Urinary bladder (tissue), 4 donors: Measurements from ENCODE around the gene CYP27B1. TPM values are rescaled to one million over a fixed set of nuclear protein-coding genes. Genes with fewer than 3 reads are reported as not detected.

Experiments used
- DNase-seq: peaks from one replicate; pipeline ENCODE4 v3.0.0-alpha.2; 2015; ENCODE audit errors: extremely low spot score
- H3K27ac ChIP-seq: one replicate; pipeline ENCODE4 v1.5.1; 2013; ENCODE audit warnings: low read depth, mild to moderate bottlenecking, moderate library complexity
- H3K36me3 ChIP-seq: one replicate; pipeline ENCODE4 v1.6.1; 2013; ENCODE audit warnings: mild to moderate bottlenecking, moderate library complexity; ENCODE audit not compliant: insufficient read depth
- H3K4me1 ChIP-seq: one replicate; pipeline ENCODE4 v1.6.1; 2013; ENCODE audit warnings: mild to moderate bottlenecking, moderate library complexity; ENCODE audit not compliant: insufficient read depth
- H3K4me3 ChIP-seq: one replicate; pipeline ENCODE4 v1.5.1; 2013; ENCODE audit warnings: low read depth, low read length
- WGBS: extraction: QIAGEN DNeasy Blood & Tissue Kit; methylation state at CpG from one replicate; pipeline ENCODE4 v1.1.7; 2013; 5-methylcytosine and 5-hydroxymethylcytosine counted together
- polyA plus RNA-seq: library from polyadenylated mRNA; stranded (reverse); fragments of 200-250 nt; gene quantifications from one replicate; pipeline ENCODE4 v1.2.3, GENCODE V29; 2013
- total RNA-seq: library from RNA; depleted of rRNA; stranded (reverse); fragments of >200 nt; gene quantifications from one replicate; pipeline ENCODE4 v1.2.3, GENCODE V29; 2014
- donor health status: healthy with polysubstance abuse.
- donor health status: healthy.

Gene CYP27B1
- total and polyA plus RNA-seq, 2 donors: 0.16 to 0.57 TPM

- H3K4me3 ChIP-seq: peak overlapping the region; percentile 42
- H3K36me3 ChIP-seq: no peaks in the 10 kb centered on the region
- 42% methylated on average over 8 of the region's 8 CpGs for WGBS
- H3K27ac ChIP-seq: peak overlapping the region; percentile 92
- no peak for DNase-seq
- H3K4me1 ChIP-seq: no peaks in the 10 kb centered on the region
These were observed 21.4 kb downstream of the CYP27B1 start for GRCh38 chr12:57745485-57745881.

GRCh38 chr12:57744777-57745484 is 21.9 kb downstream of the CYP27B1 start, which contains the start of gene TSPAN31:
Gene TSPAN31, plus strand, starts transcription at chr12:57745039. Its CDS starts 116 bp downstream, at chr12:57745155.
- DNase-seq: peak; percentile 97
- peak within 1 kb of the TSS; percentile 42 for H3K4me3 ChIP-seq
- no peaks in the 10 kb centered on the region for H3K36me3 ChIP-seq
- H3K4me1 ChIP-seq: no peaks in the 10 kb centered on the region
- under 1% methylated on average over 29 of the region's 29 CpGs for WGBS
- H3K27ac ChIP-seq: peak within 1 kb of the TSS; percentile 92

GRCh38 chr12:57744194-57744776 is 22.6 kb downstream of the CYP27B1 start:
- 13% methylated on average over 21 of the region's 21 CpGs for WGBS
- H3K4me1 ChIP-seq: no peaks in the 10 kb centered on the region
- H3K27ac ChIP-seq: peak overlapping the region; percentile 77
- H3K36me3 ChIP-seq: no peaks in the 10 kb centered on the region
- no peak for DNase-seq
- H3K4me3 ChIP-seq: peak overlapping the region; percentile 42

- Histone ChIP-seq H3K36me3 (no peaks in the 10 kb centered on the region), H3K4me3 (no peak overlapping the region), H3K27ac (no peak overlapping the region), H3K4me1 (no peaks in the 10 kb centered on the region)
- DNase-seq: no peak
- 89% methylated on average over 2 of the region's 2 CpGs for WGBS
These were observed 23.1 kb downstream of the CYP27B1 start for GRCh38 chr12:57743769-57744168.

- WGBS: 47% methylated on average over 14 of the region's 14 CpGs
- DNase-seq: no peak
- Histone ChIP-seq H3K4me3 (no peak overlapping the region), H3K4me1 (no peaks in the 10 kb centered on the region), H3K36me3 (no peaks in the 10 kb centered on the region), H3K27ac (no peak overlapping the region)
These were observed 24.8 kb downstream of the CYP27B1 start for GRCh38 chr12:57741844-57742738.

GRCh38 chr12:57741413-57741789 is 25.5 kb downstream of the CYP27B1 start:
- no peaks in the 10 kb centered on the region for H3K36me3 ChIP-seq
- no peak overlapping the region for H3K4me3 ChIP-seq
- no peak for DNase-seq
- no peak overlapping the region for H3K27ac ChIP-seq
- WGBS: 88% methylated on average over 1 of the region's 1 CpG
- H3K4me1 ChIP-seq: no peaks in the 10 kb centered on the region

GRCh38 chr12:57740656-57741412 is 26.0 kb downstream of the CYP27B1 start:
- DNase-seq: no peak
- WGBS: 55% methylated on average over 5 of the region's 5 CpGs
- Histone ChIP-seq H3K4me1 (no peaks in the 10 kb centered on the region), H3K4me3 (no peak overlapping the region), H3K36me3 (no peaks in the 10 kb centered on the region), H3K27ac (no peak overlapping the region)

- Histone ChIP-seq H3K4me1 (no peaks in the 10 kb centered on the region), H3K27ac (no peak overlapping the region), H3K4me3 (no peak overlapping the region), H3K36me3 (no peaks in the 10 kb centered on the region)
- WGBS: 30% methylated on average over 10 of the region's 10 CpGs
- no peak for DNase-seq
These were observed 26.9 kb downstream of the CYP27B1 start for GRCh38 chr12:57739914-57740538.

- no peak overlapping the region for H3K4me3 ChIP-seq
- H3K4me1 ChIP-seq: no peaks in the 10 kb centered on the region
- no peak for DNase-seq
- H3K36me3 ChIP-seq: no peaks in the 10 kb centered on the region
- no peak overlapping the region for H3K27ac ChIP-seq
- WGBS: 17% methylated on average over 7 of the region's 7 CpGs
These were observed 27.5 kb downstream of the CYP27B1 start for GRCh38 chr12:57739387-57739786.

GRCh38 chr12:57738661-57739237 is 28.1 kb downstream of the CYP27B1 start, which contains the start of gene AGAP2:
Gene AGAP2, minus strand, starts transcription at chr12:57738742. Its CDS starts 496 bp downstream, at chr12:57738246.
- DNase-seq: no peak
- Histone ChIP-seq H3K36me3 (no peaks in the 10 kb centered on the region), H3K4me3 (peak within 1 kb of the TSS; percentile 29), H3K4me1 (no peaks in the 10 kb centered on the region), H3K27ac (no peak within 1 kb of the TSS)
- WGBS: 14% methylated on average over 36 of the region's 36 CpGs

GRCh38 chr12:57737467-57738460 is 29.1 kb downstream of the CYP27B1 start:
- Histone ChIP-seq H3K4me1 (no peaks in the 10 kb centered on the region), H3K36me3 (no peaks in the 10 kb centered on the region), H3K4me3 (peak overlapping the region; percentile 29), H3K27ac (no peak overlapping the region)
- no peak for DNase-seq
- 9% methylated on average over 110 of the region's 110 CpGs for WGBS
